Naive thymus-derived CD8-positive, alpha-beta T cell (primary cell): ENCODE measurements around the gene CTBP1. TPM values are rescaled to one million over a fixed set of nuclear protein-coding genes. Genes with fewer than 3 reads are reported as not detected.

Experiments
- ATAC-seq, 2 donors: fragments of 150-1000 bp; cut with Tn5 transposase in 1 of 2; sonication (Bioruptor Pico), chemical (Tn5 transposase) in 1 of 2; 1 replicate in 1 of 2; 2 replicates in 1 of 2; pipeline ENCODE4 v1.10.0; 2021; ENCODE audit warnings: mild to moderate bottlenecking in 2 of 2, moderate library complexity in 2 of 2
- POLR2A ChIA-PET: fragments of 350-600 bp; sonication (Branson Sonifier 250); formaldehyde crosslinking; loops from one replicate; lab custom pipeline; 2021; ENCODE audit warnings: antibody characterized with exemption; lab: Charles Lee
- DNase-seq, 10 donors: peaks; one replicate each; pipeline versions ENCODE4 v3.0.0 to v3.0.0-alpha.2; 2020 to 2022
- H3K27ac Mint-ChIP-seq, 10 donors: one replicate each; pipeline ENCODE4 v1.8.0; 2020 to 2022; ENCODE audit warnings: mild to moderate bottlenecking in 10 of 10, mixed read lengths in 10 of 10, moderate library complexity in 4 of 10, inconsistent platforms in 1 of 10
- H3K27me3 Mint-ChIP-seq, 5 donors: one replicate each; pipeline ENCODE4 v1.8.0; 2021 to 2022; ENCODE audit warnings: mixed read lengths in 5 of 5
- H3K36me3 Mint-ChIP-seq, 3 donors: one replicate each; pipeline ENCODE4 v1.8.0; 2020 to 2022; ENCODE audit warnings: mixed read lengths in 3 of 3, mild to moderate bottlenecking in 2 of 3, inconsistent platforms in 1 of 3
- H3K4me1 Mint-ChIP-seq, 4 donors: one replicate each; pipeline ENCODE4 v1.8.0; 2021 to 2022; ENCODE audit warnings: mixed read lengths in 4 of 4
- H3K4me3 Mint-ChIP-seq, 10 donors: one replicate each; pipeline ENCODE4 v1.8.0; 2020 to 2022; ENCODE audit warnings: mild to moderate bottlenecking in 10 of 10, mixed read lengths in 10 of 10, moderate library complexity in 6 of 10, inconsistent platforms in 1 of 10
- H3K9me3 Mint-ChIP-seq, 9 donors: one replicate each; pipeline ENCODE4 v1.8.0; 2020 to 2022; ENCODE audit warnings: mixed read lengths in 9 of 9, mild to moderate bottlenecking in 3 of 9, inconsistent platforms in 1 of 9, moderate library complexity in 1 of 9
- polyA plus RNA-seq, 3 donors: library from polyadenylated mRNA; unstranded; fragments of 300-500 nt; fragmentation: Illumina TruSeq; gene quantifications; one replicate each; pipeline ENCODE4 v1.2.3, GENCODE V29; 2021
- total RNA-seq, 8 experiments: library from RNA in 2 of 8; stranded (reverse) in 2 of 8; gene quantifications; one replicate each; pipeline ENCODE4 v1.2.3 and lab custom pipeline; 2021 to 2026

CTBP1 gene
- total and polyA plus RNA-seq, 5 experiments from 2014 or later: 51.0 to 193 (median 104) TPM

DNA sequence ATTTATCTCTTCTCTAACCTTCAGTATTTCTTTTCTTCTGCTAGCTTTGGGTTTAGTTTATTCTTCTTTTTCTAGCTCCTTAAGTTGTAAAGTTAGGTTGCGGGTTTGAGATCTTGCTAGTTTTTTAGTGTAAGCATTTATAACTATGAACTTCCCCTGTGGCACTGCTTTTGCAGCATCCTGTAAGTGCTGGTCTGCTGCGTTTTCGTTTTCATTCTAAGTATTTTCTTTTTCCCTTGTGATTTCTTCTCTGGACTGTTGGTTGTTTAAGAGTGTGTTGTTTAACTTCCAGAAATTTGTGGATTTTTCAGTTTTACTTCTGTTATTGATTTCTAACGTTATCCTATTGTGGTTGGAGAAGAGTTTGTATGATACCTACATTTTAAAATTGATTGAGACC, 11.0 kb upstream of the CTBP1 start:
- Mint-ChIP-seq H3K4me1 (peaks cover 20 to 45% (median 30%) of the 10 kb centered on the region in 4 donors), H3K9me3 (peaks cover 0 to 6% (median 0%) of the 10 kb centered on the region in 9 donors), H3K27me3 (no peaks in the 10 kb centered on the region), H3K27ac (peak overlapping the region in 3 of 10 donors; percentile 9 to 70 (median 49)), H3K36me3 (peaks cover 0 to 3% (median 2%) of the 10 kb centered on the region in 3 donors), H3K4me3 (peak overlapping the region in 1 of 10 donors; percentile 28)
- no peak for DNase-seq
- POLR2A ChIA-PET: interaction anchor here (2.1 kb wide), 1 partner anchor 10 kb away, joined by 7 read pairs; the partner anchor contains the start of gene CTBP1
- ATAC-seq: no peak

- peak overlapping the region in 4 of 10 donors; percentile 9 to 66 (median 35) for H3K27ac Mint-ChIP-seq
- H3K4me1 Mint-ChIP-seq: peaks cover 30 to 60% (median 45%) of the 10 kb centered on the region in 4 donors
Observed at GRCh38 chr4:1258457-1258856, 9.5 kb upstream of the CTBP1 start.

GRCh38 chr4:1255699-1256098, 6.8 kb upstream of the CTBP1 start:
- Mint-ChIP-seq H3K4me1 (peaks cover 28 to 74% (median 63%) of the 10 kb centered on the region in 4 donors), H3K27me3 (no peaks in the 10 kb centered on the region), H3K4me3 (peak overlapping the region in 1 of 10 donors; percentile 55), H3K36me3 (peaks cover 0 to 2% (median 0%) of the 10 kb centered on the region in 3 donors), H3K9me3 (peaks cover 0 to 9% (median 5%) of the 10 kb centered on the region in 9 donors), H3K27ac (peak overlapping the region in 9 of 10 donors; percentile 18 to 92 (median 85))
- POLR2A ChIA-PET: interaction anchor here (1.2 kb wide), 1 partner anchor 11 kb away, joined by 3 read pairs; no protein-coding TSS in a partner anchor
- ATAC-seq (no peak), DNase-seq (no peak)

More at GRCh38 chr4:1258457-1258856, 9.5 kb upstream of the CTBP1 start:
- Mint-ChIP-seq H3K36me3 (no peaks in the 10 kb centered on the region), H3K4me3 (no peak overlapping the region), H3K27me3 (no peaks in the 10 kb centered on the region), H3K9me3 (peaks cover 0 to 6% (median 5%) of the 10 kb centered on the region in 9 donors)
- no peak for DNase-seq
- ATAC-seq: no peak
- POLR2A ChIA-PET: interaction anchor here (0.7 kb wide), 1 partner anchor 324 kb away, joined by 5 read pairs; no protein-coding TSS in a partner anchor

GRCh38 chr4:1255151-1255550, 6.2 kb upstream of the CTBP1 start:
- no peak for DNase-seq
- Mint-ChIP-seq H3K27me3 (no peaks in the 10 kb centered on the region), H3K4me3 (no peak overlapping the region), H3K36me3 (peaks cover 0 to 2% (median 0%) of the 10 kb centered on the region in 3 donors), H3K4me1 (peaks cover 28 to 74% (median 63%) of the 10 kb centered on the region in 4 donors), H3K9me3 (peaks cover 0 to 9% (median 5%) of the 10 kb centered on the region in 9 donors), H3K27ac (peak overlapping the region in 8 of 10 donors; percentile 18 to 97 (median 88))
- POLR2A ChIA-PET: interaction anchor here (1.2 kb wide), 1 partner anchor 11 kb away, joined by 3 read pairs; no protein-coding TSS in a partner anchor
- ATAC-seq: no peak

DNA sequence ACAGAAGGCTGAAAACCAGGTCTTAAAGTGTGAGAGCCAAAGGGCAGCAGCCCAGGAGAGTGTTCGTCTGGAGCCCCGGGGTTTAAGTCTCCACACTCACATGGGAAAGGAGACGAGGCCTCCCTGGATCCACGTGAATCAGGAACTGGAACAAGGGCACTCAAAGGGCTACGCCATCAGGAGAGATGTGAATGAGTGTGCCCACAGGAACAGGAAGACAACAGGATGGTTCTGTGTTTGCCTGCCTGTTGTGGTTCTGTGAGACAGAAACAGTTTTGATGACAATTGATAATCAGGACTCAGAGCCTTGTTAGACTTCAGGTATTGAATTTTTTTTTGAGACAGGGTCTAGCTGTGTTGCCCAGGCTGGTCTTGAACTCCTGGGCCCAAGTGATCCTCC, 4.9 kb upstream of the CTBP1 start:
- peaks cover 0 to 9% (median 5%) of the 10 kb centered on the region in 9 donors for H3K9me3 Mint-ChIP-seq
- ATAC-seq: no peak
- H3K27ac Mint-ChIP-seq: peak overlapping the region; percentile 81 to 97 (median 94)
- H3K4me1 Mint-ChIP-seq: peaks cover 34 to 73% (median 62%) of the 10 kb centered on the region in 4 donors
- peak overlapping the region; percentile 51 to 90 (median 74) for H3K4me3 Mint-ChIP-seq
- POLR2A ChIA-PET: interaction anchor here (0.7 to 1.3 kb wide), 3 partner anchors 14 to 77 kb away, joined by 3 to 4 read pairs (median 4); no protein-coding TSS in a partner anchor
- no peaks in the 10 kb centered on the region for H3K27me3 Mint-ChIP-seq
- DNase-seq: peak in 1 of 10 donors; percentile 45
- H3K36me3 Mint-ChIP-seq: peaks cover 0 to 2% (median 0%) of the 10 kb centered on the region in 3 donors

DNA sequence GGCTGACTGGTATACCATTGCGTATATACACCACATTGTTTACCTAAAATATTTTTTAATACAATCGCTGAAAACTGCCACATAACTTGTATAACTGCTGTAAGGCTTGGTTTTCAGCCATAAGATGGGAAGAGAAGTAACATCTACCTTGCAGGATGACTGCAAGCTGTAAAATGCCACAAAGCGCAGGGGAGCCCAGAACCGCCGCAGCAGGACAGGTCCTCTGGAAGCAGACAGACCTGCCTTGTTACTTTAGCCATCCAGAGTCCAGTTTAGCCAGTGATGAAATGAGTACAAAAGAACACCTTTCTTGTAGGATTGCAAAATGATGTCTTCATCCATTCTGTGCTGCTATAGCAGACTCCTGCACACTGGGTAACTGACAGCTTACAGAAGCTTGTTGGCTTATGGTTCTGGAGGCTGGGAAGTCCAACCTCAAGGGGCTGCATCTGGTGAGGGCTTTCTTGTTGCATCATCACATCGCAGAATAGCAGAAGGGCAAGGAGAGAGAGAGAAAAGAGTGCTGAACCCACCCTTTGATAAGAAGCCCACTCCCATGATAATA, 4.1 kb upstream of the CTBP1 start:
- ATAC-seq (no peak), DNase-seq (no peak)
- Mint-ChIP-seq H3K27me3 (no peaks in the 10 kb centered on the region), H3K36me3 (peaks cover 0 to 2% (median 0%) of the 10 kb centered on the region in 3 donors), H3K4me3 (peak overlapping the region; percentile 4 to 90 (median 74)), H3K27ac (peak overlapping the region; percentile 84 to 97 (median 94)), H3K9me3 (peaks cover 0 to 9% (median 5%) of the 10 kb centered on the region in 9 donors), H3K4me1 (peaks cover 34 to 69% (median 62%) of the 10 kb centered on the region in 4 donors)
- POLR2A ChIA-PET: interaction anchor here (1.1 to 1.3 kb wide), 2 partner anchors 14 to 51 kb away, joined by 3 to 4 read pairs; no protein-coding TSS in a partner anchor

DNA sequence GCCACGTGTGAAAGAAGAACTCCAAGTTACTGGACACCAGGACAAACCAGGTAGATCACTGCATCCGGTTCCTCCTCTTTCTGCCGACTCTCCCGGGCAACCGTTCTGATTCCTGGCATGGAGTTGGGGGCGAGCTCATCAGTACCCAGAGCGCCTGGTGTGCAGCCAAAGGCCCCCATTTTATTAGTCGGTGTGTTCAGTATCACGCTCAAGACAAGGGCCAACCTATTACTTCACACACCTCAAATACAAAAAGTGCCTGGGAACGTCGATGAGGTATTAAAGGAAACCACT, 2.8 kb upstream of the CTBP1 start:
- Mint-ChIP-seq H3K36me3 (peaks cover 0 to 2% (median 0%) of the 10 kb centered on the region in 3 donors), H3K4me3 (peak overlapping the region in 8 of 10 donors; percentile 25 to 92 (median 72)), H3K4me1 (peaks cover 39 to 72% (median 68%) of the 10 kb centered on the region in 4 donors), H3K27me3 (no peaks in the 10 kb centered on the region), H3K27ac (peak overlapping the region in 9 of 10 donors; percentile 64 to 96 (median 83)), H3K9me3 (peaks cover 0 to 9% (median 5%) of the 10 kb centered on the region in 9 donors)
- ATAC-seq (no peak), DNase-seq (no peak)
- POLR2A ChIA-PET: interaction anchor here (1.9 to 5.2 kb wide), 2 partner anchors 84 to 95 kb away, joined by 5 to 106 read pairs; partner anchors contain the start of gene UVSSA

- peaks cover 0 to 2% (median 0%) of the 10 kb centered on the region in 3 donors for H3K36me3 Mint-ChIP-seq
- DNase-seq: peak in 1 of 10 donors; percentile 15
- H3K4me3 Mint-ChIP-seq: peak overlapping the region; percentile 67 to 95 (median 90)
- ATAC-seq: no peak
- POLR2A ChIA-PET: interaction anchor here (0.6 to 5.2 kb wide), 7 partner anchors 16 to 588 kb away, joined by 3 to 106 read pairs (median 5); partner anchors contain the start of gene UVSSA
- H3K27ac Mint-ChIP-seq: peak overlapping the region; percentile 90 to 97 (median 95)
- H3K9me3 Mint-ChIP-seq: peaks cover 0 to 9% (median 3%) of the 10 kb centered on the region in 9 donors
- H3K27me3 Mint-ChIP-seq: no peaks in the 10 kb centered on the region
- peaks cover 37 to 74% (median 70%) of the 10 kb centered on the region in 4 donors for H3K4me1 Mint-ChIP-seq
Observed at GRCh38 chr4:1250921-1251772, 2.2 kb upstream of the CTBP1 start.

DNA sequence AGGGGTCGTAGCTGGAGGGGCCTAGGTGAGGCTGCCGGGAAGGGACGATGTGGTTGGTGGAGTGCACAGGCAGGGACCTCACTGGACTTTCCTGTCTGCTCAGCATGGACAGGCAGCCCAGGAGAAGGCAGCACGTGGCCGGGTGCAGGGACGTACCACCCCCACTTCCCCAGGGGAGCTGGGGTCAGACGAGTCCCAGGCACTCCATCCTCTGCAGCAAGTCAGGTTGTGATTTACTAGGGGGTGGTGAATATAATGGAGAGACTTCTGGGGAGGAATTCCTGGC, 1.5 kb upstream of the CTBP1 start:
- peak overlapping the region; percentile 83 to 95 (median 90) for H3K4me3 Mint-ChIP-seq
- ATAC-seq: no peak
- H3K9me3 Mint-ChIP-seq: peaks cover 0 to 9% (median 0%) of the 10 kb centered on the region in 9 donors
- peaks cover 0 to 2% (median 0%) of the 10 kb centered on the region in 3 donors for H3K36me3 Mint-ChIP-seq
- POLR2A ChIA-PET: interaction anchor here (0.6 to 5.2 kb wide), 9 partner anchors 11 to 588 kb away, joined by 3 to 106 read pairs (median 7); partner anchors contain the start of genes MAEA and UVSSA
- H3K27ac Mint-ChIP-seq: peak overlapping the region; percentile 90 to 97 (median 95)
- H3K4me1 Mint-ChIP-seq: peaks cover 31 to 74% (median 70%) of the 10 kb centered on the region in 4 donors
- peak in 1 of 10 donors; percentile 16 for DNase-seq
- H3K27me3 Mint-ChIP-seq: no peaks in the 10 kb centered on the region

- Mint-ChIP-seq H3K4me3 (peak overlapping the region; percentile 83 to 95 (median 90)), H3K4me1 (peaks cover 32 to 76% (median 70%) of the 10 kb centered on the region in 4 donors), H3K27me3 (no peaks in the 10 kb centered on the region), H3K36me3 (peaks cover 0 to 2% (median 0%) of the 10 kb centered on the region in 3 donors), H3K9me3 (peaks cover 0 to 9% (median 0%) of the 10 kb centered on the region in 9 donors), H3K27ac (peak overlapping the region; percentile 90 to 97 (median 95))
- DNase-seq (peak in 9 of 10 donors; percentile 35 to 76 (median 60)), ATAC-seq (peak; percentile 26 to 35)
- POLR2A ChIA-PET: interaction anchor here (0.6 to 5.2 kb wide), 16 partner anchors 11 to 620 kb away, joined by 3 to 106 read pairs (median 6); partner anchors contain the start of genes MAEA, SLBP, SPON2 and UVSSA
Observed at GRCh38 chr4:1249731-1250526, 999 bp upstream of the CTBP1 start.

DNA sequence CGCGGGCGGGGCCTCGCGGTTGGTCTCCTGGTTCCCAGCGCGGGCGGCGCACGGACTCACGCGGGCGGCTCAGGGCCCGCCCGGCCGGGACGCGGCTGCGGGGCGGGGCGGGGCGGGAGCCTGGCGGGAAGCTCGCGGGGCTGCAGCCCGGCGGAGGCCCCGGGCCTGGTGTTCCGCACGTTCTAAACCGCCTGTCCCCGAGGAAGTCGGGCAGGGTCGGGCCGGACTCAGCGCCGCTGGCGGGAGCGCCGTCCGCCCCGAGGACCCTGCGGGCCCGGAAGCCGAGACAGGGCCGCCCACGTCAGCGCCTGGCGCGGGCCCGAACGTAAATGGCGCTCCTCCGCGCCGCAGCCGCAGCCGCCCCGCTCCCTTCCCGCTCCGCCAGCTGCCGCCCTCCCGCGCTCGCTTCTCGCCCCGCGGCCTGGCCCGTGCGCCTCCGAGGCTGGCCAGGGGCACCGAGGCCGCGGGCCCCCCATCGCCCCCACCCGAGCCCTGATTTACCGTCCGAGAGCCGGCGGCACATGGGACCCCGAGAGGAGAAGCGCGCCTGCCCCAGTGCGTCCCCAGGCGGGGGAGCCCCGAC, 309 bp upstream of the CTBP1 start:
- H3K9me3 Mint-ChIP-seq: peaks cover 0 to 9% (median 0%) of the 10 kb centered on the region in 9 donors
- peak overlapping the region; percentile 90 to 97 (median 95) for H3K27ac Mint-ChIP-seq
- POLR2A ChIA-PET: interaction anchor here (0.6 to 5.2 kb wide), 17 partner anchors 12 to 1260 kb away, joined by 3 to 106 read pairs (median 7); partner anchors contain the start of genes MAEA, SLBP, SPON2 and UVSSA
- H3K4me3 Mint-ChIP-seq: peak overlapping the region; percentile 83 to 95 (median 90)
- no peaks in the 10 kb centered on the region for H3K27me3 Mint-ChIP-seq
- ATAC-seq (peak; percentile 64 to 69), DNase-seq (peak; percentile 75 to 91 (median 86))
- H3K36me3 Mint-ChIP-seq: peaks cover 0 to 2% (median 0%) of the 10 kb centered on the region in 3 donors
- H3K4me1 Mint-ChIP-seq: peaks cover 31 to 76% (median 70%) of the 10 kb centered on the region in 4 donors
